Neural progenitor cell (in vitro differentiated cells): Measurements from ENCODE around the gene TUBGCP3.

Source experiments
- CTCF ChIP-seq: fragments of 200-600 bp; sonication (generic); IDR thresholded peaks from 2 replicates; pipeline ENCODE4 v1.5.1; 2017; ENCODE audit warnings: antibody characterized with exemption, mild to moderate bottlenecking
- EZH2phosphoT487 ChIP-seq: fragments of 200-600 bp; sonication (generic); IDR thresholded peaks from 2 replicates; pipeline ENCODE4 v1.6.1; 2017; ENCODE audit warnings: antibody characterized with exemption

GRCh38 chr13:112481458-112481857, 106.5 kb downstream of the TUBGCP3 start:
- TF ChIP-seq CTCF, result no peak
- TF ChIP-seq EZH2phosphoT487, result no peak
